HG03565 (cell line): ENCODE results near the gene CALY.

ENCODE experiments used
- ATAC-seq: cut with Tn5 transposase; IDR thresholded peaks from one replicate; pipeline ENCODE4 v1.9.1; 2021; ENCODE audit warnings: mild to moderate bottlenecking, moderate library complexity; ENCODE audit not compliant: unreplicated experiment

CALY gene

DNA sequence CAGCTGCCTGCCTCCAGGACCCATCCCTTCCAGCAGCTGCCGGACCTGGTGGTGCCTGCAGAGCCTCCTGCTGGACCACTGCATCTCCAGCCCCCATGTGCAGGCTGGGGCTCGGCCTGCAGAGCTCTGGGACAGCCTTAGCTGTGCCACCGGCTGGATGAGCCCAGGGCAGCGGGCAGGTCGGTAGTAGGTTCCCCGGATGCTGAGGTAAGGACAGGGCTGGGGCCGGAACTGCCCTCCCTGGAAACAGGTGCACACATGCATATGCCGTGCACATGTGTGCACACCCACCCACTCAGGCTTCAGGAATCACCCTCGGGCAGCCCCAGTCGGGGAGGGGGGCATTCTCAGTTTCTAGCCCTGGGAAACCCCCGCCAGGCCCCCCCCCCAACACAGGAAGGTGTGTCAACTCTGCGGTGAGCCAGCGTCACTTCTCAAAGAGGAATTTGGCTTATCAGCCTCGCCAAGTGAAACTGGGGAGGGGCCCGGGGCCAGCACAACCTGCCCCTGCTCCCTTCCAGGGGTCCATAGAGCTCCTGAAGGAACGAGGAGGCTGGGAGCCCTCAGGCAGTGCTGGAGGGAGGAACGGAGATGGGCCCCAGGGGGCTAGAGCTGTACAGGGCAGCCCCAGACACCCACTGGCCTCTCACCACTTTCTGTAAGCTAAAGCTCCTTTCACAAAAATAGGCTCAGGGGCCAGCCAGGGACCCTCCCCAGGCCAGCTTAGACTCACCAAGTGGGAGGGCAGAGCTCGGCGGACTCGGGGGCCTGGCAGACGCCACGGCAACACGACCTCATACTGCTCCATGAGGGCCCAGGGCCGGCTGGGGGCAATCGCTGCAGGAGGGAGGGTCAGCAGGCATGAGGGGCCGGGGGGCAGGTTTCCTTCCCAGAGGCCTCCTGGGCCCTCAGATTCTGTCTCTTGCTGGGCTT lies 61.7 kb downstream of the CALY start:
- peak; percentile 32 for ATAC-seq
